GM23338 (cell line): ENCODE measurements around the gene ENTPD1. TPM values are rescaled to one million over a fixed set of nuclear protein-coding genes. Genes with fewer than 3 reads are reported as not detected.

Source experiments
- ATAC-seq: fragments of 200-7000 bp; cut with Tn5 transposase; 3 replicates; pipeline ENCODE4 v1.9.1; 2020
- DNase-seq: peaks from one replicate; pipeline ENCODE4 v3.0.0-alpha.2; 2015; ENCODE audit warnings: low spot score
- H2AFZ ChIP-seq: fragments of 200-600 bp; sonication (generic); 2 replicates; pipeline ENCODE4 v1.8.0; 2016; ENCODE audit warnings: antibody characterized with exemption, mild to moderate bottlenecking, moderate library complexity
- H3F3A ChIP-seq: fragments of 200-600 bp; sonication (generic); replicated peaks from 2 replicates; pipeline ENCODE4 v1.8.0; 2017; ENCODE audit warnings: antibody characterized with exemption, mixed run types, low read depth
- H3K27ac ChIP-seq: fragments of 200-600 bp; sonication (generic); 2 replicates; pipeline ENCODE4 v1.6.1; 2016; ENCODE audit warnings: low read depth
- H3K27me3 ChIP-seq: fragments of 200-600 bp; sonication (generic); 2 replicates; pipeline ENCODE4 v1.8.0; 2016; ENCODE audit warnings: mild to moderate bottlenecking, mixed run types, moderate library complexity; ENCODE audit not compliant: insufficient read depth
- H3K36me3 ChIP-seq: fragments of 200-600 bp; sonication (generic); 2 replicates; pipeline ENCODE4 v1.8.0; 2016; ENCODE audit warnings: mild to moderate bottlenecking; ENCODE audit not compliant: insufficient read depth
- H3K4me1 ChIP-seq: fragments of 200-600 bp; sonication (generic); 2 replicates; pipeline ENCODE4 v1.8.0; 2016; ENCODE audit warnings: mild to moderate bottlenecking, moderate library complexity; ENCODE audit not compliant: insufficient read depth
- H3K4me2 ChIP-seq: fragments of 200-600 bp; sonication (generic); 2 replicates; pipeline ENCODE4 v1.7.1; 2017; ENCODE audit warnings: mixed run types
- H3K4me3 ChIP-seq: fragments of 200-600 bp; sonication (generic); 2 replicates; pipeline ENCODE4 v1.6.1; 2016; ENCODE audit warnings: mixed run types
- H3K79me2 ChIP-seq: fragments of 200-600 bp; sonication (generic); replicated peaks from 2 replicates; pipeline ENCODE4 v1.8.0; 2017; ENCODE audit warnings: mild to moderate bottlenecking; ENCODE audit not compliant: insufficient read depth
- H3K9me2 ChIP-seq: fragments of 200-600 bp; sonication (generic); 2 replicates; pipeline ENCODE4 v1.8.0; 2017; ENCODE audit not compliant: insufficient read depth
- H4K20me1 ChIP-seq: fragments of 200-600 bp; sonication (generic); replicated peaks from 2 replicates; pipeline ENCODE4 v1.8.0; 2017; ENCODE audit warnings: mild to moderate bottlenecking; ENCODE audit not compliant: insufficient read depth
- H3K27ac Mint-ChIP-seq: 2 replicates; pipeline ENCODE4 v1.8.0; 2020; ENCODE audit warnings: inconsistent platforms, mild to moderate bottlenecking, moderate library complexity, mixed read lengths
- H3K27me3 Mint-ChIP-seq: 3 replicates; pipeline ENCODE4 v1.8.0; 2022; ENCODE audit warnings: low read depth, mild to moderate bottlenecking, moderate library complexity, mixed read lengths, inconsistent platforms; ENCODE audit not compliant: insufficient read depth, poor library complexity
- H3K36me3 Mint-ChIP-seq: 3 replicates; pipeline ENCODE4 v1.8.0; 2021; ENCODE audit warnings: low read depth, mild to moderate bottlenecking, inconsistent platforms, moderate library complexity, mixed read lengths
- H3K4me1 Mint-ChIP-seq: 3 replicates; pipeline ENCODE4 v1.8.0; 2020; ENCODE audit warnings: mild to moderate bottlenecking, inconsistent platforms, mixed read lengths
- H3K4me3 Mint-ChIP-seq: 3 replicates; pipeline ENCODE4 v1.8.0; 2021; ENCODE audit warnings: moderate library complexity, mild to moderate bottlenecking, inconsistent platforms, mixed read lengths
- H3K9me3 Mint-ChIP-seq: 3 replicates; pipeline ENCODE4 v1.8.0; 2020; ENCODE audit warnings: moderate library complexity, mild to moderate bottlenecking, inconsistent platforms, mixed read lengths
- CREB1 ChIP-seq: fragments of 250-450 bp; sonication (Bioruptor Pico); IDR thresholded peaks from 2 replicates; pipeline ENCODE4 v1.5.0; 2020; ENCODE audit warnings: low read depth, mild to moderate bottlenecking, moderate library complexity
- EZH2 ChIP-seq: fragments of 200-600 bp; sonication (generic); IDR thresholded peaks from one replicate; pipeline ENCODE4 v1.8.0; 2017; ENCODE audit warnings: antibody characterized with exemption, mild to moderate bottlenecking, low read depth; ENCODE audit not compliant: unreplicated experiment
- JUNB ChIP-seq: IDR thresholded peaks from one replicate; pipeline ENCODE4 v1.6.1; 2016; ENCODE audit warnings: antibody characterized with exemption; ENCODE audit not compliant: unreplicated experiment
- NANOG ChIP-seq: IDR thresholded peaks from 2 replicates; pipeline ENCODE4 v1.6.1; 2016; ENCODE audit warnings: antibody characterized with exemption, borderline replicate concordance
- REST ChIP-seq: IDR thresholded peaks from one replicate; pipeline ENCODE4 v1.6.1; 2018; ENCODE audit warnings: antibody characterized with exemption; ENCODE audit not compliant: unreplicated experiment
- STAT1 ChIP-seq: IDR thresholded peaks from one replicate; pipeline ENCODE4 v1.6.1; 2016; ENCODE audit warnings: antibody characterized with exemption; ENCODE audit not compliant: unreplicated experiment
- ZNF114 ChIP-seq: fragments of 250-450 bp; sonication (Bioruptor Pico); IDR thresholded peaks from 2 replicates; pipeline ENCODE4 v1.5.0; 2020; ENCODE audit warnings: mild to moderate bottlenecking, moderate library complexity
- ZNF331 ChIP-seq: fragments of 250-450 bp; sonication (Bioruptor Pico); IDR thresholded peaks from 2 replicates; pipeline ENCODE4 v1.5.0; 2020; ENCODE audit warnings: low read depth, mild to moderate bottlenecking, moderate library complexity
- polyA plus RNA-seq: library from polyadenylated mRNA; unstranded; fragments of >200 nt; fragmentation: Nextera tagmentation; extraction: Ambion mirVana; gene quantifications from 2 replicates; pipeline ENCODE4 v1.2.1, GENCODE V29; 2016
- total RNA-seq: library from RNA; depleted of rRNA; stranded (reverse); fragments of >200 nt; shearing (Covaris generic); gene quantifications from 2 replicates; pipeline ENCODE4 v1.2.3, GENCODE V29; 2014

ENTPD1 gene
- total and polyA plus RNA-seq, 2 experiments from 2014 or later, result 2.3 to 3.6 TPM

- Histone ChIP-seq H3K27me3 (no peaks in the 10 kb centered on the region), H4K20me1 (no peaks in the 10 kb centered on the region), H2AFZ (no peak overlapping the region), H3F3A (no peaks in the 10 kb centered on the region), H3K4me2 (no peak overlapping the region), H3K4me1 (no peaks in the 10 kb centered on the region), H3K27ac (no peak overlapping the region), H3K79me2 (no peaks in the 10 kb centered on the region), H3K36me3 (no peaks in the 10 kb centered on the region), H3K4me3 (no peak overlapping the region), H3K9me2 (no peaks in the 10 kb centered on the region)
- TF ChIP-seq CREB1 (no peak), JUNB (no peak), EZH2 (no peak), STAT1 (no peak), NANOG (no peak), REST (no peak)
- no peak for ATAC-seq
- H3K9me3 Mint-ChIP-seq, result no peaks in the 10 kb centered on the region
- 0 out of 2 replicates have a peak overlapping the region, but pooled peaks have one; percentile 57 for H3K27ac Mint-ChIP-seq
- no peaks in the 10 kb centered on the region for H3K36me3 Mint-ChIP-seq
- DNase-seq, result no peak
- no peak overlapping the region for H3K4me3 Mint-ChIP-seq
- H3K4me1 Mint-ChIP-seq, result peaks cover 12% of the 10 kb centered on the region; the same call in 2 of the 3 replicates
- no peaks in the 10 kb centered on the region for H3K27me3 Mint-ChIP-seq
These were observed 80.8 kb downstream of the ENTPD1 start for GRCh38 chr10:95836610-95837355.

GRCh38 chr10:95837356-95837776, 81.4 kb downstream of the ENTPD1 start:
- Mint-ChIP-seq H3K27ac (peak overlapping the region; percentile 57; the same call in 1 of the 2 replicates), H3K27me3 (no peaks in the 10 kb centered on the region), H3K36me3 (no peaks in the 10 kb centered on the region), H3K4me3 (no peak overlapping the region), H3K9me3 (no peaks in the 10 kb centered on the region), H3K4me1 (peaks cover 12% of the 10 kb centered on the region; the same call in 2 of the 3 replicates)
- Histone ChIP-seq H4K20me1 (no peaks in the 10 kb centered on the region), H3K27me3 (no peaks in the 10 kb centered on the region), H3K27ac (no peak overlapping the region), H3F3A (no peaks in the 10 kb centered on the region), H3K9me2 (no peaks in the 10 kb centered on the region), H3K36me3 (no peaks in the 10 kb centered on the region), H2AFZ (no peak overlapping the region), H3K4me1 (no peaks in the 10 kb centered on the region), H3K4me3 (no peak overlapping the region), H3K79me2 (no peaks in the 10 kb centered on the region), H3K4me2 (no peak overlapping the region)
- ATAC-seq (peak; percentile 85), DNase-seq (peak; percentile 11)
- TF ChIP-seq ZNF331 (CRISPR knock-in tag), result no peak
- no peak for TF ChIP-seq CREB1
- TF ChIP-seq REST, result no peak
- TF ChIP-seq ZNF114, result no peak
- no peak for TF ChIP-seq EZH2
- TF ChIP-seq JUNB, result no peak
